Activated T-cell treated with anti-CD3 and anti-CD28 coated beads for 24 hours (primary cell): ENCODE results near the gene IDH3B.
"Not testable (repeated sequence)": the region's sequence is repeated elsewhere in the genome, so short reads cannot be mapped to it uniquely, and the experiment has no call there.

ENCODE experiments used
- DNase-seq: peaks from one replicate; pipeline ENCODE4 v3.0.0-alpha.2; 2020; ENCODE audit warnings: low read depth

The IDH3B gene

DNA sequence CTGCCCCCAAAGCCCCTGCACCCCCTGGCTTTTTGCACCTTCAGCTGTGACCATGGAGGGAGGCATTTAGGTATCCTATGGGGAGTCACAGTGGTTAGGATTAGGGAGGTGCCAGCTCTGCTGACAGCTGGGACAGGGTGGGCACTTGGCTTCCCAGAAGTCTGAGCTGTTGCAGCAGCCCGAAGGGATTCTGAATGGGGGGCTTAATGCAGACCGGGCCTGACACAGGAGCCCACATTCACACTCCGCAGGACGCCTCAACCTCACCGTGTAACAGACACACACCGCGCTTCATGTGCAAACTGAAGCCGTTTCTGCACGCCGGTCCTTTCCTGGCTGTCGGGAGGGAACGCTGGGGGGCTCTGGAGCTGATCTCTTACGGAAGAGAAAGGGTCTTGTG is 30.5 kb upstream of the IDH3B start:
- DNase-seq = no peak

DNA sequence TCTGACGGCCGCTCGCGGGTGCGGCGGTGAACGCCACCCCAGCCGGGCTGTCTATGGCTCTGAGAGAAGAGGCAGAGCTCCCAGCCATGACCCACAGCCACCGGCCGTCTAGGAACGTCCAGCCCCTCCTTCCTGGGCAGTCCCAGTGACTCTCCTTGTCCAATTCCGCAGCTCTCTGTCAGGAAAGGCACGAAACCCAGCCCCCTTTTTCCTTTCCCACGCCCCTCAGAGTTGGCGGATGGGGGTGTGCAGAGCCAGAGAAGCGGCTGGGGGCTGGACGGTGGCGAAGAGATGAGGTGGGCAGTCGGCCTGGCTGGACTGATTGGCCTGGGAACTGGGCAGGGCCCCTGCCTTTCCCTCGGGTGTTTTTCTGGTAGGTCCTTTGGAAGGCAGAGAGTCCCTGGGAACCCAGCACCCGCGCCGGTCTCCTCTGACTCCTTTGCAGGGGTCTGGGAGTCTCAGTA is 30.0 kb upstream of the IDH3B start:
- DNase-seq = no peak

DNA sequence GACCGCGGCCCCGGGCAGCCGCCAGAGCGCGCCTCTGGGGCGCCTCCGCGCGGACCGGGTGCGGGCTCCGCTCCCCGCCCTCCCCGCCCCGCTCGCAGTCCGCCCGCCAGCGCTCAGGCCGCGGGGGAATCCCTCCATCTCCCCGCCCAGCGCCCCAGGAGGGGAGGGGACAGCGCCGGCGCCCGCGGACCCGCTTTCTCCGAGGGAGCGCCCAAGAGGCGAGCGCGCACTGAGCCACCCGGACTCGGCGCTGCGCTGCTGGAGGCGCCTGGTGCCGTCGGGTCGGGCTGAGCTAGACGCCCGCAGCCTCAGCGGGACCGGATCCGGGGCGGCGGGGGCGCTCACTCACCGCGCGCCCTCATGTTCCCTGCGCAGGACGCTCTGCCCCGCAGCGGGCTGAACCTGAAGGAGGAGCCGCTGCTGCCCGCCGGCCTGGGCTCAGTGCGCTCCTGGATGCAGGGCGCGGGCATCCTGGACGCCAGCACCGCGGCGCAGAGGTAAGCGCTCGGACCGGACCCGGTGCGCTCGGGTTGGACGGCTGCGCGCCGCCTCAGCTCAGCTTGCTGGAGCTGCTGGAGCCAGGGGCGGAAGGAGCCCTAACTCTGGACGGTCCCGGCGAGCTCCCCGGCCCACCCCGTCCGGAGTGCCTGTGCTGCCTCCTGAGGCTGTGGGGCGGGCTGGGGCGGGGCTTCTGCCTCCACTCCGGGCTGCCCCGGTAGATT is 29.4 kb upstream of the IDH3B start:
- DNase-seq = peak; percentile 17

DNA sequence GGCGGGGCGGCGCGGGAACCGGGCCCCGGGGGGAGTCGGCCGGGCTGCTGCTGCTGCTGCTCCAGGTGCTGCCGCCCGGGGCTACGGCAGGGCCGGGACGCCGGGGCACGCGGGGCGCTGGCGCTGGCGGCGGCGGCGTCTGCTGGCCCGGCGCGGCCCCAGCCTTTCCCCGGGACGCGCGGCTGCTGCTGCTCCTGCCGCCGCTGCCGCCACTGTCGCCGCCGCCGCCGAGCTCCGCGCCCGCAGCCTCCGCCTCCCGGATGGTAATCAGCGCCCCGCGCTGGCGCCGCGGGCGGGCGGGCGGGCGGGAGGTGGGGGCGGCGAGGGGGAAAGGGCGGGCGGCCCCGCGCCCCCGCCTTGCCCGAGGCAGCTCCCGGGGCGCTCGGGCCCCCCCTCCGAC is 28.9 kb upstream of the IDH3B start:
- no peak for DNase-seq

DNA sequence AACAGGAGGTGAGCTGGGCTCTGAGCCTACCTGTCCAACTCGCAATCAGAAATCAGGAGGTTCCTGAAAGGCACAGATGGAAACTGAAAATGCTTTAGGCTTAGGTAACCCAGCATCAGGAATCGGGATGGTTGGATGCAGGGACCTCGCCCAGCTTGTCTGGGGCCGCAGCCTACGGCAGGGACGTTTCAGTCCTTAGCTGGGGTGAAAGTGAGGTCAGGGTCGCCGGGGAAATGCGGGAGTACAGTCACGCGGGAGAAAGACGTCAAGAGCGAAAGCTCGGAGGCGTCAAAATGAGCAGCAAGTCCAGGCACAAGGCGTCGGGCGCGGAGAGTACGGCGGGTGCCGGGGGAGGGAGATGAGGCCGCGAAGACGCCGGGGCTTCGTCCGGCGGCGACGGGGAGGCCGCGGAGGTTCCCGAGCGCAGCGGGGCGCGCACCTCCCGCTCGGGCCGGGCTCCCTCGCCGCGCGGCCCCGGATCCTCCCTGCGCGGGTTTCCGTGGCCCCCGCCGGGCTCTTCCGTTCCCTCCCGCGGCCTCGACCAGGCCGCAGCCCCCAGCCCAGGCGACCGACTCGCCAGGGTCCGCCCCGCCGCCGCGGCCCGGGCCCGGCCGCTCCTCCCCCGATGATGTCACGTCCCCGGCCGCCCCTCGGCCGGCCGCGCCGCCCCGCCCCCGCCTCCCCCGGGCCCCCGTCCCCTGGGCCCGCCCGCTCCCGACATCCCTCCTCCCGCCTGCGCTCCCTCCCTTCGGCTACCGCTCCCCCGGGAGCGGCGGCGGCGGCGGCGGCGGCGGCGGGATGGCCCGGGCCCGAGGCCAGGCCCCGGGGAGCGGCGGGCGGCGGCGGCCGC is 28.2 kb upstream of the IDH3B start, which contains the start of gene EBF4:
Gene EBF4 (plus strand): TSS at position 745 of the 850 bp plus-strand sequence. CDS start 866 bp downstream, outside the sequence.
- no peak for DNase-seq

DNA sequence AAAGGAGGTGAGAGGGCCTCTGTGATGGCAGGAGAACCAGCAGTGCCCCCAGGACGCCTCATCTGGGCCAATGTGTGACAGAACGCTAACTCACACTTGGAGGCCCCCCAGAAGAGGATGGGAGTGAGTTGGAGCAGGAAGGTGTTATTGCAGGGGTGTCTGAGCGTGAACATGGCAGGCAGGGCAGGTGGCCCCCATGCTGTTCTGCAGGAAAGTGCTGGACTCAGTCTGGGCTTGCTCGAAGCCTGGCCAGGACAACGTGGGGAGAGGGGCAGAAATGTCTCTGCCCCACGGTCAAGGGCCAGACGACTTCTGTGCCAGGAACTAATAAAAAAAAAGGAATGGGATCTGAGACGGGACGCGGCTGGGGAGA is 27.6 kb upstream of the IDH3B start:
- DNase-seq = no peak

DNA sequence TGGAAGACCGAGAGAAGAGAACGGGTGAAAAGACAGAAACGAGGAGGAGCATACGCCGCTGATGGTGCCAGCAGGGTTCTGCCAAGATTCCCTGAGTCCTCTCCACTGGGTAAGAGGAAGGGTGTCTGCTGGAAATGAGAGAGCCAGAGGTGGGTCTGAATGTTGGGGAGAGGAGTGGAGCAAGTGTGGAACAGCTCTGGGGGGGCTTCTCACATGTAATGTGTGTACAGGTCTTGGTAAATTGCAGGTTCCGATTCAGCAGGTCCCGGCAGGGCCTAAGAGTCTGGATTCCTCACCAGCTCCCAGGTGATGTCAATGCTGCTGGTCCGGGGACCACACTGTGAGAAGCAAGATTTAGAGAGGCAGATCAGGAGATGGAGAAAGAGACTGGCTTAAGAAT is 27.1 kb upstream of the IDH3B start:
- no peak for DNase-seq

DNA sequence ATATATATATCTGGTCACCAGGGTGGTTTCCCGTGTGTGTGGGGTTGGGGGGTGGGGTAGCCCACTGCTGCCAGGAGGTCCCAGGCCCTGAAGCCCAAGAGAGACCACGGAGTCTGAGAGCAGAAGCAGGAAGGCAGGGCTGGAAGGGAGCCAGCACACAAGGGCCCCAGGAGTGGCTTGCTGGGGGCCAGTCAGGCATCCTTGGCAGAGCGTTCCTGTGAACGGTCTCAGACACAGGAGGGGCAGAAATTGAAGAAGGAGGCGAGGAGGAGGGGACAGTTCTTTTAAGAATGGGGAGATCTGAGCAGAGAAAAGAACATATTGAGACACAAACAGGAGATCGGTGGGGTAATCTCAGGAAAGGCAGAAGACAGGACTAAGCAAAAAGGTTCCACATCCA is 26.7 kb upstream of the IDH3B start:
- no peak for DNase-seq

DNA sequence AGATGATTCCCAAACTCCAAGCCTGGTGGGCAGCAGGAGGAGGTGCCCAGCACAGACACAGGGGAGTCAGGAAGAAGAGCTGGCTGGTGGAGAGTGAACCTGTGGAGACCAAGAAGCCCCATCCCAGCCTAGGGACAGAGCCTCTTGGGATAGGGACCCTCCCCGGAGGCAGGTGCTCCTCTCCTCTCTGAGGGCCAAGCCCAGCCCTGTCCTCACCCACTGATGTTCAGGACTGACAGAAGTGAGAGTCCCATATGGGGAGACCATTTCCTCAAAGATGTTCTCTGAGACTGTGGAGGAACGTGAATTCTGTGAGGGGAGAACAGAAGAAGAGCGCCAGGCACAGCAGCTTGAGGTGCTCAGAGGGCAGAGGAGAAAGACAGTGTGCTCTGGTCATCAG is 26.2 kb upstream of the IDH3B start:
- DNase-seq = no peak

DNA sequence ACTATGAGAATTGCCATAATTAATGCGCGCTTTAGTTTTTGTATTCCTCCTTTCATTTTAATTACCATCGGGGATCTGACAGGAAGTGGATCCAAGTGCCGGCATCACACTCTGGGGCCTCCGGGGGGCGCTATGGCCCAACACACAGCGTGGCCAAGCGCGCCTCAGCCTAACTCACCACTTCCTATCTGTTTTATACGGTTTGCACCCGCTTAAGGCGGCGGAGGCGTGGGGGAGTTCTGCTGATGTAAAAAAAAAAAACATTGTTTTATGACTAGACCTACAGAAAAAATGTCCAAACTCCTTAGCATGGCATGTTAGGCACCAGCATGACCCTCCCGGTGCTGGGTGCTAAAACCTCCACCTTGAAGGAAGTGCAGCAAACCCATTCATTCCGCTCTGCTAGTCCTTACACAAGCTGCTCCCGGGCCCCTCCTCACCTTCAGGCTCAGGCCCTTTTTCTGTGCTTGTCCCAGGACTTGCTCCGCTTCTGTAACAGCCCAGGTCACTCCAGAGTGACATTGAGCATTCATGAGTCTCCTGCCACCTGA is 24.1 kb upstream of the IDH3B start:
- peak; percentile 56 for DNase-seq

DNA sequence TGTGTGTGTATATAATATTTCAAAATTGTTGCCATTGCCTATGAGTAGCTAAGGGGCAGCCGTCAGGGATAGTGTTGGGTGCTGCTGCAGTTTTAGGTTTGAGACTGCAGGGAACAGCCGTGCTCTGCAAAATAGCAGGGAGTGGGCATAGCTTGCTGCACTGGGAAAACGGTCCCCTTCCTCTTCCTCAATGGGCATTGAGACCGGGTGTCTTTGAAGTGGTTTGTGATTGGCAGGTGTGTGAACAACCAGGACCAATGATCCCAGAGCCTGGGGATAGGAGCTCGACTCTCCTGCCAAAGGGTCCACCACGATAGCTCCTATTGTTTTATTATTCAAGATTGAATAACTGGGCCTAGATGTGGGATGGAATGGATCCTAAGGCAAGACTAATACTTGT is 23.5 kb upstream of the IDH3B start:
- no peak for DNase-seq

DNA sequence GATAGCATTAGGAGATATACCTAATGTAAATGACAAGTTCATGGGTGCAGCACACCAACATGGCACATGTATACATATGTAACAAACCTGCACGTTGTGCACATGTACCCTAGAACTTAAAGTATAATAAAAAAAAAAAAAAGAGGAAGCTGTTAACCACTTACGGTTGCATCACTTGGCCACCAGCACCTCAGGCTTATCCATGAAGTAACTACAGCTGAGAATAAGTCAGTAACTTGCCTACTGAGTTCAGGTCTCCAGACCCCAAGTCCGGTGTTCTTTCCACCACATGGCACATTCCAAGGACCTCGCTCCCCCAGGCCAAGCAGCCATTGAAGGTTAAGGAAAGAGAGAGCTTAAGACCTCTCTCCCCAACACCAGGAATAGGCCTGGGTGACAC is 20.8 kb upstream of the IDH3B start:
- DNase-seq = not testable (repeated sequence)

DNA sequence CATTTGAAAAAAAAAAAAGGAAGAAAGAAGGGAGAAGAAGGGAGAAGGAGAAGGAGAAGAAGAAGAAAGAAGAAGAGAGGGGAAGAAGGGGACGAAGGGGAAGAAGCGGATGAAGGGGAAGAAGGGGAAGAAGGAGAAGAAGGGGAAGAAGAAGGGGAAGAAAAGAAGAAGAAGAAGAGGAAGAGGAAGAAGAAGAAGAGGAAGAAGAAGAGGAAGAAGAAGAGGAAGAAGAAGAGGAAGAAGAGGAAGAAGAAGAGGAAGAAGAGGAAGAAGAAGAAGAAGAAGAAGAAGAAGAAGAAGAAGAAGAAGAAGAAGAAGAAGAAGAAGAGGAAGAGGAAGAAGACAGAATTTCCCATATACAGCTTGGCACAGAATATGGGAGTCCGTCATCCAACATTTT is 18.0 kb upstream of the IDH3B start:
- DNase-seq = not testable (repeated sequence)

DNA sequence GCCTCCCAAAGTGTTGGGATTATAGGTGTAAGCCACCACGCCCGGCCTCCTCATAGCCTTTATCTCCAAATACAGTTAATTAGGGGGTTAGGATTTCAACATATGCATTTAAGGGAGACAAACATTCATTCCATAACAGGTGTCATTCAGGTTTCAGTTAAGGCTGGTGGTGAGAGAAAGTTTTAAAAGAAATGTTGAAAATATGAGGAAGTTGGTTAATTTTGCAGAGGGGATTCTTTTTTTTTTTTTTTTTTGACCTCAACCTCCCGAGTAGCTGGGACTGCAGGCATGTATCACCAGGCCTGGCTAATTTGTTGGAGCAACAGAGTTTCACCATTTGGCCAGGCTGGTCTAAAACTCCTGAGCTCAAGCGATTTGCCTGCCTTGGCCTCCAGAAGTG is 16.0 kb upstream of the IDH3B start:
- DNase-seq = no peak

DNA sequence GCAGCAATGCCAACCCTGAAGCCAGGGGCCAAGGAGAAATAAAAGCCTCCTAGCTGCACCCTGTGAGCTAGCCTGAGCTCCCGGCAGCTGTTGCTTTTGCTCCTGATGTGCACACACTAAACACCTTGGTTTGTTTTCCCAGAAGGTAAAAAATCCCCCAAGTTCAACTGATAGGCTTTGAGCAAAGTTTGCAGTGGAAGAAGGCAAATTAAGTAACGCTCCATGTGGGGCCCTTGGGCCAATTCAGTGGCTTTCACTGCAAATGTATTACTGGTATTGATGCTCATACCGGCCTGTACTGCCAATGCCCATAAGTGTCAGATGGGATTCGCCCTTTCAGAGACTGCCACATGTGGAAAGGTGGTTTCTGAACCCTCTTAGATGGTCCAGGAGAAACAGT is 9.4 kb upstream of the IDH3B start:
- DNase-seq = no peak

DNA sequence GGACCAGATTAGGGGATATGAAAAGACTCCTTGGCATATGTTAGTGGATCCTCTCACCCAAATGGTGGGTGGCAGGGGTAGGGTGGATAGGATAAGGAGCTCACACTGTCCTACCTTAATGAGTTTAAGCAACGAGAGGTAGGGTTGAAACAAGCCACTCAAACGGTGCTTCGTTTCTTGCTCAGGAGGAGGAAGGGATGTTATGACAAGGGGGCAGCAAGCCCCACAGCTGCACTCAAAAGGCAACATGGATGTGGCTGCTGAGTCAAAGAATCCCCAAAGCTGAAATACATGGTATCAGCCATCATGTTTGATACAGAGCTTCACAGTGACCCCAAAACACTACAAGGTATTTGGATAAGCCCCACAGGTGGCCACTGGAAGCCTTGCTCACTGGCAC is 8.4 kb upstream of the IDH3B start:
- DNase-seq = no peak

DNA sequence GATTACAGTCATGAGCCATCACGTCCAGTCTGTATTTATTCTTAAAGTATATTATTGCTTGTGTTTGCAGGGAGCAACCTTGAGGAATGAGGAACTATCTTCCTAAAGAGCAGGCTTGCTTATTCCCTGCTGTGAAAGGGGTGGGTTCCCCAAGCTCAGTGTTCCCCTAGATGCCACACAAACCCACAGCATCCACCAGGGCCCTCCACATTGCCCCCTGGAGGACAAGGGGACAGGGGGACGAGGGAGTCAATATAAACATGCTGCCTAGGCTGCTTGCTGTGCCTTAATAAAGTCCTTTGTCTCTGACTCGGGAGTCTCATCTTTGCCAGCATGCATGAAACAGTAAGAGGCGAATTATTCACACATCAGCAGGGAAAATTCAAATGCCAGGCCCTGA is 8.0 kb upstream of the IDH3B start:
- DNase-seq = no peak

DNA sequence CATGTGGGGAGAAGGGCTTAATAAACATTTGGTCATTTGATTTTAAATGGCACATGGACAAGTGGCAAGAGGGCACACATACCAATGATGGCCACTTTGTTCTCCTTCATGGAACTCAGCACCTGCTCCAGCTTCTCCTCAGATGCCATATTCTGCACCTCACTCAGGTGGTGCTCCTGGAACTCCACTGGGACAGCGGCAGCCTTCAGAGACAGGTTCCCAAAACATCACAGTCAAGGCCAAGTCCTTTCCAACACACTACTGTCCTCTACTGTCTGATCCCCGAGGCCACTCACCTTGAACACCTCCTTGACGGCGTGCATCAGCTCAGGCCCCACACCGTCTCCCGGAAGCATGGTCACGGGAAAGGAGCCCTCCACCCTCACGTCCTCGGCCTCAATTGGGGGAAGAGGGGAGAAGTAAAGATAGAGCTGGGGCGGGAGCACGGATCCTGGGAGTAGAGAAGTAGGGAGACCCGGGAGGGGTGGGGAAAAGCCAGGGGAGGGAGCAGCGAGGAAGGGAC is 591 bp downstream of the IDH3B start:
- DNase-seq = no peak

DNA sequence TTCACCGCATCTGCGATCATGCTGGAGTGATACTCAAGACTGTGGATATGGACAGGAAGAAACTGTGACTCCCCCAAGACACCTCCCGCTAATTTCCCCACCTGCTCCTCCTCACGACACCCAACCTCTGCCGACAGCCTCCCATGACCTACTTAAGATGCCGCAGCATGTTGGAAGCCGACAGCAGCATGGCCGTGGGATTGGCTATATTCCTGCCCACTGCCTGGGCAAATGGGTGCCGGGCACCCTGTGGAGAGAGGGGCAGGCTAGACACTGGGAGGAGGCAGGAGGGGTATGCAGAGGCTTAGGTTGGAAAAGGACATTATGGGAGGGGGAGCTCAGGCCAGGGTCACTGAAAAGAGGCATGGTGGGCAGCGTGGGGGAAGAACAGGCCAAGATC is 4.5 kb downstream of the IDH3B start:
- no peak for DNase-seq

DNA sequence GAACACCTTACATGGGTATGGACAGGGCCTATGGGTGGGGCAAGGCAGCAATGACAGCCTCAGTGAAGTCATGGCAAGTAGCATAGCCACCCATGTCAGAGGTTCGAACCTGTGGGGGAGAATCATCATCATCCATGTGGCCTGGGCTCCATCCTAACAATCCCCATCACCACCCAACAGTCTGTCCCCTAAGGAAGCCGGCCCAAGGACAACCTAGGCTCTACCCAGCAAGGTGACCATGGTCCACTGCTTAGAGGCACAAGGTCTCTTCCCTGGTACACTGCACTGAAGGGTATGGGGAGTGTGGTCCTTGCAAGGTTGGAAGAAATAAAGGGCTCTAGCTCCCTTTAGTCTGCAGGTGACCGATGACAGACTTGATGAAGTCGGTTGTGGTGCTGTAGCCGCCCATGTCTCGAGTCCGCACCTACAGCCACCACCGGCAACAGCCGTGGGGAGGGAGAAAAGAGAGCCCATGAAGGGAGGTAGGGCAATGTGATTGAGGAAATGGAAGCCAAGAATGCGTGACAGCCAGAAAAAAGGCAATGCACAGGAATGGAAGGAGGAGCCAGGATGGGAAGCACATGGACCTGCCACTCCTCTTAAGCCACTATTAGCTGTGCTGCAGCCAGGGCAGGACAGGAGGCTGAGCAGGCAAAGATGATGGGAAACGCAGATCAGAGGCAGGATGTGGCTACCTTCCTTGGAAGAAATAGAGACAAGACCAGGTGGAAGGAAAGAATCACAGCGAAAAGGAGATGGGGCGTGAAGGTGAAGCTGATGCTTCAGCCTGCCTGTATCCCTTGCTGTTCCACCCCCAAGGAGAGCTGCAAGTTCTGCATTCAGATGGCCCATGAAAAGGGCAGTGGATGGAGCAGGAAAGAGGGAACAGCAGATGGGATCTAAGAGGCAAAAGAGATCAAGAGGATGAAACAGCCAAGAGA is 5.3 kb downstream of the IDH3B start:
- DNase-seq = no peak

DNA sequence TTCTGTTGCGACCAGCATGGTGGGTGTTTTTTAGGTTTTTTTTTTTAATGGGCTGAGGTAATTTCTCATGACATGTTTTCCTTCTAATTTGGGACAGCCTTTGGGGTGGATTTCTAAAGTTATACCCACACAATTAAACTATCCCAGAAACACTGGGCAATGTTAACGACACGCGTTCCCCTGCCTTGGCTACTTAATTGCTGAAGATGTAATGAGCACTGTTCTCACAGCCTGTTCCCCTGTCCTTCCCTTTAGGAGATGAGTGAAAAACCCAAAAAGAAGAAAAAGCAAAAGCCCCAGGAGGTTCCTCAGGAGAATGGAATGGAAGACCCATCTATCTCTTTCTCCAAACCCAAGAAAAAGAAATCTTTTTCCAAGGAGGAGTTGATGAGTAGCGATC is 6.3 kb downstream of the IDH3B start:
- no peak for DNase-seq

DNA sequence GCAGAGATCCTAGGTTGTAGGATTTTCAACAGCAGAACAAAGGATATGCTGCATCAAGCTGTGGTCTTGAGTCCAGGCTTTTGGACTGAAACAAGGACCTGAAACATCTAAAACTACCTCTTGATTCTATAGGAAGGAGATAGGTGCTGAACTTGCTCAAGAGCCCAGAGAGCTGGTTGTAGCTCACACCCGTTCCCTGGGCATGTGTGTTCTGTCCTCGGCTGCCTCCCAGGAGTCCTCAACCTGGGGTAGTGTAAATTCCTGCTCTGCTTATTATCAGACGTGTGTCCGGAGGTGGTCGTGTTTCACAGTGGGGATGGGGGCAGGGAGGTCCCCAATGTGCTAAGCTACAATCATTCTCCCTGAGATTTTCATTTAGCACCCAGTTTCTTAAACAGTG is 6.8 kb downstream of the IDH3B start:
- DNase-seq = no peak
